ENCODE measurements around the gene HSPBP1. TPM values are rescaled to one million over a fixed set of nuclear protein-coding genes. Genes with fewer than 3 reads are reported as not detected.

The HSPBP1 gene
- total RNA-seq, 2 donors from 2014 or later: 26.4 to 35.8 TPM

DNA sequence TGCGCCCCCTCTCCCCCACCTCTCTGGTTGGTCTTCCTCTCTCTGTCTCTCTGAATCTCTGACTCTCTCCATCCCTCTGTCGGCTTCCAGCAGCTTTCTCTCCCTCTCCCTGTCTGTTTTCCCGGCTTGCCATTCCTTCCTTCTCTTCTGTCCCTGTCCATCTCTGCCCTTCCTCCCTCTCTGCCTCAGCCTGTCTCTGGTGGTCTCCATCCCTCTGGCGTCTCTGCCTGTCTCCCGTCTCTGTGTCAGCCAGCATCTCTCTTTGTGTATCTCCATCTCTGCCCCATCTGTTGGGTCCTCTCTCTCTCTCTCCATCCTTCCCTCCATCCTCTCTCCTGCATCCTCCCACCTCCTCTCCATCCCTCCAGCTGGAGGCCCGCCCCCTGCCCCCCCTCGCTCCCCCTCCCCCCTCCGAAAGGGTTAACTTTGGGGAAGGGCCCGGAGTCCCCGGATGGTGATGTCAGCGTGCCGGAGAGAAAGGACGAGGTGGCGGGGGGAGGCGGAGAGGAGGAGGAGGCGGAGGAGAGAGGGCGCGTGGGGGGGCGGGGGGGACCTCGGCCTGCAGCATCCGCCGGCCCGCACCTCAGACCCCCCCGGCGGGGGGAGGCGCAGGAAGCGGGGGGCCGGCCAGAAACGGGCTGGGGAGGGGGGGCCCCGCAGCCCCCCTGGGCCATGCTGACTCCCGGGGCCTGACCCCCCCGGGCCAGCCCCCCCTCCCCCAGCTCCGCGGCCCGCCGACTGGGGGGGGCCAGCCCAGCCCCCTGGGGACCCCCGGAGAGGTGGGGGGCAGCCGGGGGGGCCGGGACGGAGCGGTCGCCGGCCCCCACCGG, 3.9 kb upstream of the HSPBP1 start, which contains the start of gene BRSK1:
BRSK1 (plus strand) TSS at position 450 of the 830 bp plus-strand sequence. CDS start 446 bp downstream, outside the sequence.
- peak; percentile 65 for DNase-seq
- peak in 1 of 2 donors; percentile 18 for ATAC-seq
- intact Hi-C loops (cut with DNase I): no loop called here

DNA sequence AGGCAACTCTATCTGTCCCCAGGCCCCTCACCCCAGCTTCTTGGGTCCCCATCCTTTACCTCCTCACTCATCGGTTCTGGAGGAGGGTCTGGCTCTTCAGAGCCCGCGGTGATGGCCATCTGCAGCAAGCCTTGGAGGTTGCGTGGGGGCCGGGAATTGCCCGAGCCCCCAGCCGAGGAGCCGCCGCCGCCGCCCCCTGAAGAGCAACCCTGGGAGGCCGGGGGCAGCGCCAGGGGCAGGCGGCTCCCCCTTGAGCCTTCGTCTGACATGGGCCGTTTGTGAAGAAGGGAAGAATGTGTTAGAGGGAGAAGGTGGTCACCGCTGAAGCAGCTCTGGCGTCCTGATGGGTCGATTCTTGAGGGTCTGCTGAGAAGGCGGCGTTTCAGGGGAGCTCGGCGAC, 570 bp downstream of the HSPBP1 start:
- no peak for DNase-seq
- intact Hi-C loops (cut with DNase I): no loop called here
- ATAC-seq: no peak

DNA sequence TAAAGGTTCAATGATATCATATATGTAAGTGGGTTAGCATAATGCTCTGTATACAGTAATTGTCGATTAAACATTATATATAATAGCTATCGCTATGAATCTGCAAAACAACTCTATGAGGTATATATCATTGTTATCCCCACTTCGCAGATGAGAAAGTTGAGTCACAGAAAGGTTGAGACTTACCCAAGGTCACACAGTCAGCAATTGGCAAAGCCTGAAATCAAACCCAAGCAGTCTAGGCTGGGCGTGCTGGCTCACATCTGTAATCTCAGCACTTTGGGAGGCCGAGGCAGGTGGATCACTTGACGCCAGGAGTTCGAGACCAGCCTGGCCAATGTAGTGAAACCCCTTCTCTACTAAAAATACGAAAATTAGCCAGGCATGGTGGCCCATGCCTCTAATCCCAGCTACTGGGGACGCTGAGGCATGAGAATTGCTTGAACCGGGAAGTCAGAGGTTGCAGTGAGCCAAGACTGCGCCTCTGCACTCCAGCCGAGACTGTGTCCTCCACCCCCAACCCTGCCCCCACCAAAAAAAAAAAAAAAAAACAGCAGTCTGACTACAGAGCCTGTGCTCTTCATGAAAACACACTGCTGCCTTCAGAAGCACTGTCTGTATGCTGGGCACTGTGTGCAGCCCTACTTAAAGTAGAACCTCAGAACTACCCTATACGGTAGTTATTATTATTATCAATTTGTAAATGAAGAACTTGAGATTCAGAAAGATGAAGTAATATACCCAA, 1.3 kb downstream of the HSPBP1 start:
- ATAC-seq: no peak
- intact Hi-C loops (cut with DNase I): no loop called here
- DNase-seq: no peak

DNA sequence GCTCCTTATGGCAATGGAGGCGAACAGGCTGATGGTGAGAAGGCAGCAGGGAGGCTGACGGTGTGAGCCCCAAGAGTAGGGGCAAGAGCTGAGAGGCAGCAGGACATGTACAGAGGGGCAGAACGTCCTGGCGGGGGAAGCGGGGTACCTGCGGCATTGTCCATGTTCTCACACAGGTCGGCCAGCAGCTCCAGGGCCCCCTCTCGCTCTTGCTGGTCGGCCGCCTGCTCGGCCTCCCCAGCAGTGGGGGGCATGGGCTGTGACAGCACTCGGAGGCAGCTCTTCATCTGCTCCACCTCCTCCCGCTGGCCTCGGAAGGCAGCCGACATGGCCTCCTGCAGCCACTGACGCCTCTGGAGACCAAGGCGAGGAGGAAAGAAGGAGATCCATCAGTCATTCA, 2.4 kb downstream of the HSPBP1 start:
- intact Hi-C loops (cut with DNase I): no loop called here
- ATAC-seq: no peak

DNA sequence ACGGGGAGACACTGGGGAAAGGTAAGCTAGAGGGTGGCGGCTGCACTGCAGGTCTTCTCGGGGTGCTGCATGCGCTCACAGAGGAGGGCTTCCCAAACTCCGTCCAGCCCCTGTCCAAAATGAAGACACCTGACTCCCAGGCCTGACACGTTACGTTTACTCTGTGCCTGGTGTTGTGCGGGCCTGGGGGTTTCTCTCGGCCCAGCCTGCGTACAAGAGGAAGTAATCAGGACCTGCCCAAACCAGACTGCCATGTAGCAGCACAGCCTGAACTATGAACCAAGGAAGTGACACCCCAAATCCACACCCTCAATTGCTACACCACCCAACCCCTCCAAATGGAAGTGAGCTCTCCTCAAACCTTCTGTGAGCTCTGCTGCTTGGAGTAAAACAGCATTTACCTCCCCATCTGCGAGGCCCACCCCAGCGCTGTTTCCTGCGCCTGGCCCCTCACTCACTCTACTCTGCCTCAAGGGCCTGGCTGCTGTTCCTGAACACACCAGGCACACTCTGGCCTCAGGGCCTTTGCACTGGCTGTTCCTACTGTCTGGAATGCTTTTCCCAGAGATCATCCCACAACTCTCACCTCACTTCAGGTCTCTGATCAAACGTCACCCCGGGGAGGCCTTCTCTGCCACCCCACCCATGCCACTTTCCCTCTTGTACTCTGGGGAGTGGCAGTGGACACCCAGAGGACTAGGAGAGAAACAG, 3.0 kb downstream of the HSPBP1 start:
- DNase-seq: no peak
- no peak for ATAC-seq
- intact Hi-C loops (cut with DNase I): no loop called here

More for the DNA sequence above, 2.4 kb downstream of the HSPBP1 start:
- no peak for DNase-seq

DNA sequence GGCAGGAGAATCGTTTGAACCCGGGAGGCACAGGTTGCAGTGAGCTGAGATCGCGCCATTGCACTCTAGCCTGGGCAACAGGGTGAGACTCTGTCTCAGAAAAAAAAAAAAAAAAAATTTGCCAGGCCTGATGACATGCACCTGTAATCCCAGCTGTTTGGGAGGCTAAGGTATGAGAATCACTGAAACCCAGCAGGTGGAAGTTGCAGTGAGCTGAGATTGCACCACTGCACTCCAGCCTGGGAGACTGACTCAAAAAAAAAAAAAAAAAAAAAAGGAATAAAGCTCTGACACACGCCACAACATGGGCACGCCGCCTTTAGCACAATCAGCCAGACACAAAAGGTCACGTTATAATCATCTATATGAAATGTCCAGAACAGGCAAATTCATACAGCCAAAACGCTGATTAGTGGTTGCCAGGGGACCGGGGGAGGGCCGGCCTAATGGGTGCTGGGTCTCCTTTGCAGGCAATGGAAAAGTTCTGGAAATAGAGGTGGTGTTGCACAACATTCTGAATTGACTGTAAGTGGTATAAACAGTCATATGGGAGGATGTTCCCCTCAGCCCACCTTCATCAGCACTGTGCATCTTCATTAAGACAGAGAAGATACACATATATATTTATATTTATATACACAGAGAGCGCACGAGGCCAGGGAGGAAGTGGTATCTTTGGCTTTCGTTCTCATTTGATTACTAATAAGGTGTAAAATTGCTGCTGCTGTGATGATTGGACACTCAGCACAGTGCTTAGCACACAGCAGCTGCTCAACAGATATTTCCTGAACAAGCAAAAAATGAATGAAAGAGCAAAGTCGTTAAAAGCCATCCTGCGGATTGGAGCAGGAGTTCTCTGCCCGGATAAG, 3.8 kb downstream of the HSPBP1 start:
- ATAC-seq (no peak), DNase-seq (no peak)
- intact Hi-C loops (cut with DNase I): no loop called here

DNA sequence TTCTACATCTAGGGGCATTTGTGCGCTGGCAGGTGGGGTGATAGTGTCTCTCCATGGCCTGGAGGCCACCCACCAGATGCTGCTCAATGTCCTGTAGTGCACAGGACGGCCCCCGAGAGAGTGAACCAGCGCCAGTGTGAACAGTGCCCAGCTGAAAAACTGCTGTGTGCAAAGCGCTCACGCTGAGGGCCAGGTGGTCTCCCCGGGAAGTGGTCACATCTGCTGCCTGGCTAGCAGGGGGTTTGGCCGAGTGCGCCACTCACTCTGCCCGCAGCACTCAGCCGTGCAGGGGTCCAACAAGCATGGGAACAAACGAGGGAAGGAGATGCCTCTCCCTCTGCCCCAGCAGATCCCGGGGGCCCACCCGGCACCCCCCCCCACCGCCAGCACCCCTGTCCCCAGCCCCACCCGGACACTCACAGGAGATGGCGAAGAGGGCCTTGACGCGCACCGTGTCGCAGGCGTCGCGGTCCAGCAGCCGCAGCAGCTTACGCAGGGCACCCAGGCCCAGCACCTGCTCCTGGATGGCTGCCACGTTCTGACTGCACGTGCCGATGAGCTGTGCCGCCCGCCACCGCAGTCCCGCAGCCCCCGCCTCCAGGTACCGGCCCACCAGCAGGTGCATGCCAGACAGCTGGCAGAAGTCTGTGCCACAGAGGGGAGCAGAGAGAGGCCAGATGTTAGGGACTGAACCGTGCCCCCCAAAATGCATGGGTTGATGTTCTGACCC, 5.8 kb downstream of the HSPBP1 start:
- DNase-seq (no peak), ATAC-seq (no peak)
- intact Hi-C loops (cut with DNase I): no loop called here

DNA sequence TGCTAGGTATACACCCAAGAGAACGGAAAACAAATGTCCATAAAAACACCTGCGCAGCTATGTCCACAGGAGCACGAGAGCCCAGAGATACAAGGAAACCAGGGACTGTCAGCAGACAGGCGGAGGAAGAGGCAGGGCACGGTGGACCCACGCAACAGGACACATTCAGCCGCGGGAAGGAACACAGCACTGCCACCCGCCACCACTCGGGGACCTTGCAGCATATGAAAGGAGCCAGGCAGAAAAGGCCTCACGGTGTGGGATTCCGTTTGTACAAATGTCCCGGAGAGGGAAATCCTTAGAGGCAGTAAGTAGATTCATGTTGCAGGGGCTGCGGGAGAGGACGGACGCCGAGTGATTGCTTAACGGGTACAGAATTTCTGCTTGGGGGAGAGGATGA, 7.8 kb downstream of the HSPBP1 start:
- intact Hi-C loops (cut with DNase I): no loop called here
- DNase-seq (no peak), ATAC-seq (no peak)

DNA sequence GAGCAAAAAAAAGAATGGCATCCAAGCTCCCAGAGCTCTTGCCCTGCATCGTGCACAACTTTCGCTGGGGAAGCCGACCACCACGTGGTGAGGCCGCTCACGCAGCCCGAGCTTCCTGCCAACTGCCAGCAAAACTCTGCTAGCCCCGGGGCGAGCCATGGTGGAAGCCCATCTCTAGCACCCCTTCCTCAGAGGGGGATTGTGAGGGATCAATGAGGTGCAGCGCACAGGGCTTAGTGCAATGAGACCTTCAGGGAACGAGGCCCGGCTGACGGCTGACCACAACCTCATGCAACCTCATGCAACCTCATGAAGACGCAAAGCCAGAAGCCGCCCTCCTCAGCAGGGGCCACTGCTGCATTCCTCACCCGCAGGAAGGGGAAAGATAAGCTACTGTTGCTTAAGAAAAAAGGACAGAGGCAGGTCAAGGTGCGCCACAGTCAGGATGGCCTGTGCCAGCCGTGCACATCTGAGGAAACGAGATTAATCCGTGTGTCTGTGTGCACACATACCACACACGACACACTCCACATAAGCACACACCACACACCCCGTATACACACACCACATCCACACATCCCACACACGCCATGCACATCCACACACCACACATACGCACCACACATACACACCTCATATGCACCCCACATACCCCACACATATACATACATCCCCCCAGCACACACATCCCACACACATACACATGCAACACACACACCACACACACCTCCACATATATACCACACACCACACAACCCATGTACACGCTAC, 9.6 kb downstream of the HSPBP1 start:
- ATAC-seq (no peak), DNase-seq (no peak)
- intact Hi-C loops (cut with DNase I): no loop called here

DNA sequence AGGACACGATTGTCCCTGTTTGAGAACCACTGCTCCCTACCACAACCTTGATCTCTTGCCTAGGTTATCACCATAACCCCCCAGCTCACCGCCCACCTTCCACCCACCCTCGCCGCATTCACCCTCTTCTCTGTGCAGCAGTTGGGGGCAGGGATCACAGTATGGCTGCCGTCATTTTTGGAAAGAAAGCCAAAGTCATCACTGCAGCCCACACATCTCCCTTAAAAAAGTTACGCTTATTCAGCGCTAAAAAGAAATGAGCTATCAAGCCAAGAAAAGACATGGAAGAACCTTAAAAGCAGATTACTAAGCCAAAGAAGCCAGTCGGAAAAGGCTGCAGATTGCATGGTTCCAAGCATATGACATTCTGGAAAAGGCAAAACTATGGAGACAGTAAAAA, 10.6 kb downstream of the HSPBP1 start:
- ATAC-seq (no peak), DNase-seq (no peak)
- intact Hi-C loops (cut with DNase I): loop anchor here in 1 of 2 donors (10.0 kb wide), 1 partner anchor 54 kb away; no protein-coding TSS in a partner anchor

DNA sequence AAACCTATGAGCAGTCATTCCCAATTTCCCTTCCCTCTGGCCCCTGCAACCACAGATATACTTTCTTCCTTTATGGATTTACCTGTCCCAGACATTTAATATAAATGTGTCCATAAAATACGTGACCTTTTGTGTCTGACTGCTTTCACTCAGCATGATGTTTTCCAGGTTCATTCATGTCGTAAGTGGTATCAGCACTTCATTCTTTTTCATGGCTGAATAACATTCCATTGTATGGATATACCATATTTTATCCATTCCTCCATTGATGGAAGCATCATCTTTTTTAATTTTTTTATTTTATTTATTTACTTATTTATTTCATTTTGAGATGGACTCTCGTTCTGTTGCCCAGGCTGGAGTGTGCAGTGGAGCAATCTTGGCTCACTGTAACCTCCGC, 13.1 kb downstream of the HSPBP1 start:
- intact Hi-C loops (cut with DNase I): loop anchor here in 1 of 2 donors (10.0 kb wide), 1 partner anchor 52 kb away; no protein-coding TSS in a partner anchor
- no peak for DNase-seq
- ATAC-seq: no peak

DNA sequence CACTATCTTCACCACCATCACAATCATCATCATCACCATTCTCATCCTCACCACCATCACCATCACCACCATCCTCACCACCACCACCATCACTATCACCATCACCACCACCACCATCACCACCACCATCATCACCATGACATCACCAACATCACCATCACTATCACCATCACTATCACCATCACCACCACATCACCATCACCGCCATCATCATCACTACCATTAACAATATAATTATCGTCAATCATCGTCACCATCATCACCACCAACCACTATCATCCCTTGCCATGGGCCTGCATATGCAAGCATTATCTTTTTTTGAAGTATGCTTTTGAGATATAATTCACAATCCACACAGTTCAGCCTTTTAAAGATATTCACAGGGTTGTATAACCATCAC, 13.5 kb downstream of the HSPBP1 start:
- DNase-seq: no peak
- no peak for ATAC-seq
- intact Hi-C loops (cut with DNase I): loop anchor here in 1 of 2 donors (10.0 kb wide), 1 partner anchor 52 kb away; no protein-coding TSS in a partner anchor

DNA sequence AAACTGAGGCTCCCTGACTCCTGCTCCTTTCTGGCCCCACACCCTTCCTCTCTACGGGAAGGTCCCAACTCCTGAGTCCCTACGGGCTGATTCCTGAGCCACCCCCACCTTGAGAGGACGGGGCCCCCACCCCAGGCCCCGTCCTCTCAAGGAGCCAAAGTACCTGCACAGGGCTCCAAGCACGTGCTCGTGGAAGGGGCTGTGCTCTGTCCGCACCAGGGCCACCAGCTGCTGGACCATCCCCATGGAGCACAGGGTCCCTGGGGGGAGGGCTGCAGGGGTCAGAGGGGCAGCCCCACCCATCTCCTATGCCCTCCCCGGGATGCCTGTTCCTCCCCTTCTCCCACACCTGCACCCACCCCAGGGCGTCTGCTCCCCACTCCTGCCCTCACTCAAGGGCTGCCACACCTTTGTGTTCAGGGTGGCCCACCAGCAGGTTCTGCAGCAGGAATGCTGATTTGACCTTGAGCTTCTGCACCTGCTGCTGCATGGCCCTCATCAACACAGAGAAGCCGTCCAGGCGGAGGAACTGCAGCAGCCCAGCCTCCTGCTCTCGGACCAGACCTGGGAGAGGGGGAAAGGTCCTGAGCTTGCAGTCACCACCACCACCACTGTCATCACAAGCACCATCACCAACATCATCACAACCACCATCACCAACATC, 14.1 kb downstream of the HSPBP1 start:
- DNase-seq (no peak), ATAC-seq (no peak)
- intact Hi-C loops (cut with DNase I): loop anchor here in 1 of 2 donors (10.0 kb wide), 1 partner anchor 51 kb away; no protein-coding TSS in a partner anchor

DNA sequence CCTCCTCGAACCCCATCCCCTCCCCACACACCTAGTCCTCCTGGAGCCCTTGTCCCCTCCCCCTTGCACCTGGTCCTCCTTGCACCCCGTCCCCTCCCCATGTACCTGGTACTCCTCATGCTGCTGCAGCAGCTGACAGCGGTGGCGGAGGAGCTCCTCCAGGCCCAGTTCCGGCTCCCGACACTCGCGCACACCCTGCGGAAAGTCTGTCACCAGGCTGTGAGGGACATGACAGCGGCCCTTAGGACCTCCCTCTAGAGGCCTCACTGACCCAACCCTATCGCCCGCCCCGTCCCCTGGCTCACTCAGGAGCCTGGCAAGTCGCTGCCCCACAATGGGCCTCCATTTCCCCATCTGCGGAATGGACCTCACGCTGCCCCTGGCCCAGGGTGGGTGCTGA, 14.7 kb downstream of the HSPBP1 start:
- DNase-seq (no peak), ATAC-seq (no peak)
- intact Hi-C loops (cut with DNase I): loop anchor here in 1 of 2 donors (10.0 kb wide), 1 partner anchor 50 kb away; no protein-coding TSS in a partner anchor

DNA sequence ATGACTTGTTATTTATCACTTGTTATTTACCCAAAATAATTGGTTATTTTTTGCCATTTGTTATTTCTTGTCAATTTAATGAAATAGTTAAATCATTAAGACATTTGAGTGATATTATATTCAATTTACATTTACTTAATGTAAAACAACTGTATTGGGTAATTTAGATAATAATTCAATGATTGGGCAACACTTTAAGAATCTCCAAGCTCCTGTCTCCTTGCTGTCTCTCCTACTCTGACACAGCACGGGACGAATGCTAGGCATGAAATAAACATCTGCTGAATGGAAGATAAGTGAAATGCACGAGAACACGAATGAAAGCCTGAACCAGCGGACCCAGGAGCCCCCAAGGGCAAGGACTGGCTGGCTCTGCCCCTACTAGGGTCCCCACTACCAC, 15.4 kb downstream of the HSPBP1 start:
- intact Hi-C loops (cut with DNase I): loop anchor here in 1 of 2 donors (10.0 kb wide), 1 partner anchor 50 kb away; no protein-coding TSS in a partner anchor
- ATAC-seq (no peak), DNase-seq (no peak)

DNA sequence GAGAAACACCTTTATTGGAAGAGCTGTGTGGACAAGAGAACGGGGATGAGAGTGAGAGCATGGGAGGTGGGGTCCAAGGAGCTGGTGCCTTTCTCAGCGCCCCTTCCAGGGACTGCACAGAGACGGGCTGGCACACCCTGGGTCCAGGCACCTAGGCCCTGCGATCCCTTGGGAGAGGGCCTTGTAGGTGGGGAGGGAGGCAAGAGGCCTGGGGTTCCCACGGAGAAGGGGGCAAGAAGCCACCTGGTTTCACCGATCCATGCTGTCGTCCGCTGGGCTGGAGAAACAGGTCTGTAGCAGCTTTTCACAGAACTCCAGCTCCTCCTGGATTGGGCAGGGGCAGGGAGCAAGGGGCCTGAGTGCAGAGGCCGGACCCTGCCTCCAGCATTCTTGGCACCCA, 17.6 kb downstream of the HSPBP1 start:
- ATAC-seq: no peak
- intact Hi-C loops (cut with DNase I): loop anchor here in 1 of 2 donors (10.0 kb wide), 1 partner anchor 48 kb away; no protein-coding TSS in a partner anchor
- no peak for DNase-seq

All from left cardiac atrium (tissue), 4 donors.